ENCODE results near the gene C2orf66. TPM values are rescaled to one million over a fixed set of nuclear protein-coding genes. Genes with fewer than 3 reads are reported as not detected.

The C2orf66 gene
- total and polyA plus RNA-seq, 2 donors (not counting 3 experiments of a cell fraction or from before 2014, with no cell fraction given) = 0.27 to 0.54 TPM

DNA sequence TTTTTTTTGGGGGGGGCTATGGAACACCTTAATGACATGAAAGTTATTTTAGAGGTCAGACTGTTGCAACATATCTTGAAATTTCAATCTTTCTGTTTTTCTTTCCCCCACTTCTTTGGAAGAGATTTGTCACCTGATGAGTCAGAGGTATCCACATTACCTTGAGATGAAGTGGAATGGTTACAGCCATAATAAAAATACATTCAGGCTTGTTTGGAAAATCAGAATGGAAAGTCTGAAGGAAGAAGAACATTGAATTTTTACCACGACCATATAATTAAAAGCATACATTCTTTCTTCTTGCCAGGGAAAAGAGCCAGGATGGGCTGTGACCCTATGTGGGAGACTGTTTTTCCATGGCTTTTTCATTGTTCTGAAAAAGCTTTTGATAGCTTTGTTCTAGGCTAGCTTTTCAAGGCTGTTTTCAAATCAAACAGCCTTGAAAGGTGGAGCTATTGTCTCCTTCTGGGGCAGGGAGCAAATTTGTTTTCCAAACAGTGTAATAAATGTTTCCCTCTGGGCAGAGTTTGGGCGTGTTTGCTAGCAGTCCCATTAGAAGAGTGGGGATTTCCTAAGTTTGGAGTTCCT, 7.4 kb downstream of the C2orf66 start:
- TF ChIP-seq JUN (IDR thresholded peaks at IDR 0.05; ENCODE audit: borderline replicate concordance, insufficient read depth, insufficient read length, low read depth) = no peak
- TF ChIP-seq FOS (IDR thresholded peaks at IDR 0.05; ENCODE audit: borderline replicate concordance, insufficient read depth, low read length) = no peak
- TF ChIP-seq, protein P1, sequence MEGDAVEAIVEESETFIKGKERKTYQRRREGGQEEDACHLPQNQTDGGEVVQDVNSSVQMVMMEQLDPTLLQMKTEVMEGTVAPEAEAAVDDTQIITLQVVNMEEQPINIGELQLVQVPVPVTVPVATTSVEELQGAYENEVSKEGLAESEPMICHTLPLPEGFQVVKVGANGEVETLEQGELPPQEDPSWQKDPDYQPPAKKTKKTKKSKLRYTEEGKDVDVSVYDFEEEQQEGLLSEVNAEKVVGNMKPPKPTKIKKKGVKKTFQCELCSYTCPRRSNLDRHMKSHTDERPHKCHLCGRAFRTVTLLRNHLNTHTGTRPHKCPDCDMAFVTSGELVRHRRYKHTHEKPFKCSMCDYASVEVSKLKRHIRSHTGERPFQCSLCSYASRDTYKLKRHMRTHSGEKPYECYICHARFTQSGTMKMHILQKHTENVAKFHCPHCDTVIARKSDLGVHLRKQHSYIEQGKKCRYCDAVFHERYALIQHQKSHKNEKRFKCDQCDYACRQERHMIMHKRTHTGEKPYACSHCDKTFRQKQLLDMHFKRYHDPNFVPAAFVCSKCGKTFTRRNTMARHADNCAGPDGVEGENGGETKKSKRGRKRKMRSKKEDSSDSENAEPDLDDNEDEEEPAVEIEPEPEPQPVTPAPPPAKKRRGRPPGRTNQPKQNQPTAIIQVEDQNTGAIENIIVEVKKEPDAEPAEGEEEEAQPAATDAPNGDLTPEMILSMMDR (IDR thresholded peaks at IDR 0.05; ENCODE audit: extremely low read depth in 1 of 2, insufficient read depth in 1 of 2, low read depth in 1 of 2, low read length in 2 of 2) = no peak
- TF ChIP-seq MYC (IDR thresholded peaks at IDR 0.05; ENCODE audit: low read depth, low read length) = no peak
- TF ChIP-seq EZH2 (IDR thresholded peaks at IDR 0.05; ENCODE audit: borderline replicate concordance, low read depth, low read length, severe bottlenecking) = no peak
- no peak for TF ChIP-seq MAX (IDR thresholded peaks at IDR 0.05; ENCODE audit: insufficient read depth, insufficient read length)
- no peak for TF ChIP-seq POLR2A (IDR thresholded peaks at IDR 0.05; ENCODE audit: low read depth, low read length)
- no peak for TF ChIP-seq GATA2 (IDR thresholded peaks at IDR 0.05; ENCODE audit: insufficient read depth, insufficient read length, low read depth, low read length)
- no peak for TF ChIP-seq POLR2AphosphoS5 (IDR thresholded peaks at IDR 0.05; ENCODE audit: insufficient read depth, low read depth, low read length)
- Histone ChIP-seq H3K9ac (replicated peaks; ENCODE audit: extremely low read depth, insufficient read depth, low read length) (no peak overlapping the region), H3K9me1 (replicated peaks; ENCODE audit: control insufficient read depth, extremely low read depth, insufficient read depth, low read length) (no peaks in the 10 kb centered on the region), H3K36me3 (ENCODE audit: control insufficient read depth in 2 of 2, extremely low read depth in 1 of 2, insufficient read depth in 2 of 2, low read length in 2 of 2) (no peaks in the 10 kb centered on the region), H3K79me2 (ENCODE audit: control insufficient read depth, insufficient read depth, low read length) (peaks cover 10% of the 10 kb centered on the region), H2AFZ (ENCODE audit: low read depth, low read length) (no peak overlapping the region), H3K4me3 (replicated peaks in 1 of 3; ENCODE audit: insufficient read depth in 1 of 3, low read depth in 1 of 3, low read length in 3 of 3) (no peak overlapping the region), H3K4me1 (ENCODE audit: control insufficient read depth, extremely low read depth, insufficient read depth, low read length) (peaks cover 8% of the 10 kb centered on the region), H4K20me1 (replicated peaks; ENCODE audit: control insufficient read depth, extremely low read depth, insufficient read depth, low read length) (no peaks in the 10 kb centered on the region), H3K27ac (ENCODE audit: insufficient read depth, low read depth, low read length) (no peak overlapping the region), H3K4me2 (ENCODE audit: insufficient read depth, low read length) (no peak overlapping the region), H3K9me3 (replicated peaks; ENCODE audit: control insufficient read depth, insufficient read depth, low read length) (no peaks in the 10 kb centered on the region), H3K27me3 (ENCODE audit: control insufficient read depth in 2 of 2, insufficient read depth in 2 of 2, low read length in 2 of 2) (no peaks in the 10 kb centered on the region)
- FAIRE-seq (no peak), DNase-seq (ENCODE audit: low read depth, low spot score) (peak; percentile 26)
- POLR2A ChIA-PET = no interaction called here
- no TSS peak for BruUV-seq (replicated peaks)
- dilution Hi-C loops (cut with MboI; ENCODE audit: extremely low pct_ligation_motif_present, low sequenced_read_pairs) (no loop called here), intact Hi-C loops (cut with micrococcal nuclease) (no loop called here)
- CTCF ChIA-PET = no interaction called here

Data from endothelial cell of umbilical vein (primary cell).